ENCODE data around the gene TRIM49. TPM values are rescaled to one million over a fixed set of nuclear protein-coding genes. Genes with fewer than 3 reads are reported as not detected.

Gene TRIM49, protein sequence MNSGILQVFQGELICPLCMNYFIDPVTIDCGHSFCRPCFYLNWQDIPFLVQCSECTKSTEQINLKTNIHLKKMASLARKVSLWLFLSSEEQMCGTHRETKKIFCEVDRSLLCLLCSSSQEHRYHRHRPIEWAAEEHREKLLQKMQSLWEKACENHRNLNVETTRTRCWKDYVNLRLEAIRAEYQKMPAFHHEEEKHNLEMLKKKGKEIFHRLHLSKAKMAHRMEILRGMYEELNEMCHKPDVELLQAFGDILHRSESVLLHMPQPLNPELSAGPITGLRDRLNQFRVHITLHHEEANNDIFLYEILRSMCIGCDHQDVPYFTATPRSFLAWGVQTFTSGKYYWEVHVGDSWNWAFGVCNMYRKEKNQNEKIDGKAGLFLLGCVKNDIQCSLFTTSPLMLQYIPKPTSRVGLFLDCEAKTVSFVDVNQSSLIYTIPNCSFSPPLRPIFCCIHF
- 0.07 TPM in 1 of 5 replicates, not detected in the others for total RNA-seq (2022; extraction: Qiagen RNA extraction; ENCODE audit: low read depth)

DNA sequence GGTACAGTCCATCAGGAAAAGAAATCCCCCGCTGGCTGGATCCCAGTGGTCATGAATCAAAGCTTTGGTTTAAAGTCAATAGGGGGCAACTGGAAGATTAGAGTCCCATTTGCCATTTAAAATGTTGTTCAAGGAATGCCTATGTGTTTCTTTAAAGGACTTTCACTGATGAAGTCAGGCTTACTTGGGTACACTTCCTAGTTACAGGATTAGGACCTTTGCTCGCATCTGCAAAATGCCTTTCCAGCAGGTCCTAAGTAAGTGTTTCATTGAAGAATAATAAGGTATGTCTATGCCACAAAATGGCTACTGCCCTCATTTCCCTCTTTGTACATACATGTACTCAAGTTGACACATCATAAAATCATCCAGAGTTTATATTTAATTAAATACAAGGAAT, at the start of gene TRIM49:
Gene TRIM49 (minus strand): TSS at position 101 of the 400 bp plus-strand sequence. CDS start 4,106 bp downstream, outside the sequence.

Other genes with a start within 250 kb of the TRIM49 start
- not detected in 5 replicates for gene TRIM77, start 98.3 kb downstream of the TRIM49 start, total RNA-seq (2022; extraction: Qiagen RNA extraction; ENCODE audit: low read depth)
- not detected in 5 replicates for gene TRIM64B, start 69.9 kb upstream of the TRIM49 start, total RNA-seq (2022; extraction: Qiagen RNA extraction; ENCODE audit: low read depth)
- gene TRIM49D1, start 113.7 kb upstream of the TRIM49 start, total RNA-seq (2022; extraction: Qiagen RNA extraction; ENCODE audit: low read depth): 0.07 to 0.39 TPM (median 0.22 TPM) in 5 replicates
- gene TRIM49D2, start 115.5 kb upstream of the TRIM49 start, total RNA-seq (2022; extraction: Qiagen RNA extraction; ENCODE audit: low read depth): 0.19 to 0.23 TPM in 2 of 5 replicates, not detected in the others
- gene TRIM64, start 157.5 kb upstream of the TRIM49 start, total RNA-seq (2022; extraction: Qiagen RNA extraction; ENCODE audit: low read depth): not detected in 5 replicates
- not detected in 5 replicates for gene TRIM49C, start 222.5 kb upstream of the TRIM49 start, total RNA-seq (2022; extraction: Qiagen RNA extraction; ENCODE audit: low read depth)

Measured in A549 treated with GW870086 at 1 μM for 4 hours (cell line).